Measurements from ENCODE around the gene UMODL1. TPM values are rescaled to one million over a fixed set of nuclear protein-coding genes. Genes with fewer than 3 reads are reported as not detected.
A peak's percentile ranks its signal among the peaks of the same experiment; 100 is the strongest.

UMODL1 gene
- total and polyA plus RNA-seq, 12 donors: 0.10 to 0.79 (median 0.17) TPM; not detected in 9

- DNase-seq: peak in 1 of 7 donors; percentile 27
- H3K4me1 ChIP-seq (replicated peaks in 1 of 2): no peaks in the 10 kb centered on the region
- no peak for TF ChIP-seq POLR2A (IDR thresholded peaks at IDR 0.05)
- TF ChIP-seq CTCF (IDR thresholded peaks at IDR 0.05): no peak
- no peak overlapping the region for H3K27ac ChIP-seq
- H3K27me3 ChIP-seq: no peaks in the 10 kb centered on the region
- no peak overlapping the region for H3K4me3 ChIP-seq
- intact Hi-C loops (cut with DNase I): no loop called here
- no peaks in the 10 kb centered on the region for H3K36me3 ChIP-seq (replicated peaks in 1 of 2)
- 68 to 79% (median 73%) methylated on average over 3 to 4 of the region's 4 CpGs for WGBS, 4 donors
- H3K9me3 ChIP-seq (replicated peaks in 1 of 3): no peaks in the 10 kb centered on the region
Observed at GRCh38 chr21:42182713-42183371, 111.7 kb downstream of the UMODL1 start.

- WGBS, 4 donors: 85 to 96% (median 94%) methylated on average over 6 of the region's 6 CpGs
- intact Hi-C loops (cut with DNase I): no loop called here
- H3K36me3 ChIP-seq (replicated peaks in 1 of 2): no peaks in the 10 kb centered on the region
- no peak for TF ChIP-seq CTCF (IDR thresholded peaks at IDR 0.05)
- no peak for TF ChIP-seq POLR2A (IDR thresholded peaks at IDR 0.05)
- no peak overlapping the region for H3K27ac ChIP-seq
- H3K9me3 ChIP-seq (replicated peaks in 1 of 3): no peaks in the 10 kb centered on the region
- H3K4me1 ChIP-seq (replicated peaks in 1 of 2): peaks cover 0 to 2% of the 10 kb centered on the region in 2 donors
- DNase-seq: peak in 1 of 7 donors; percentile 28
- no peak overlapping the region for H3K4me3 ChIP-seq
- no peaks in the 10 kb centered on the region for H3K27me3 ChIP-seq
Observed at GRCh38 chr21:42183374-42184266, 112.5 kb downstream of the UMODL1 start.

GRCh38 chr21:42186591-42186990 is 115.5 kb downstream of the UMODL1 start:
- H3K27ac ChIP-seq: no peak overlapping the region
- H3K9me3 ChIP-seq (replicated peaks in 1 of 3): no peaks in the 10 kb centered on the region
- no peak overlapping the region for H3K4me3 ChIP-seq
- no peaks in the 10 kb centered on the region for H3K36me3 ChIP-seq (replicated peaks in 1 of 2)
- no peaks in the 10 kb centered on the region for H3K27me3 ChIP-seq
- TF ChIP-seq CTCF (IDR thresholded peaks at IDR 0.05) (no peak), POLR2A (IDR thresholded peaks at IDR 0.05) (no peak)
- no peak for DNase-seq
- H3K4me1 ChIP-seq (replicated peaks in 1 of 2): peaks cover 0 to 6% of the 10 kb centered on the region in 2 donors
- intact Hi-C loops (cut with DNase I): no loop called here
- 65 to 86% (median 69%) methylated on average over 2 of the region's 2 CpGs for WGBS, 4 donors

- intact Hi-C loops (cut with DNase I): no loop called here
- Histone ChIP-seq H3K4me3 (no peak overlapping the region), H3K27me3 (no peaks in the 10 kb centered on the region), H3K4me1 (replicated peaks in 1 of 2) (peaks cover 0 to 6% of the 10 kb centered on the region in 2 donors), H3K9me3 (replicated peaks in 1 of 3) (no peaks in the 10 kb centered on the region), H3K27ac (peak overlapping the region in 3 of 5 donors; percentile 6 to 75 (median 65)), H3K36me3 (replicated peaks in 1 of 2) (no peaks in the 10 kb centered on the region)
- 61 to 80% (median 67%) methylated on average over 8 of the region's 8 CpGs for WGBS, 4 donors
- DNase-seq: peak in 4 of 7 donors; percentile 35 to 66 (median 52)
- TF ChIP-seq POLR2A (IDR thresholded peaks at IDR 0.05) (no peak), CTCF (IDR thresholded peaks at IDR 0.05) (no peak)
Observed at GRCh38 chr21:42187976-42188653, 117.0 kb downstream of the UMODL1 start.

Data from adrenal gland (tissue), 12 donors.